Measurements from ENCODE around the gene KCNJ10. TPM values are rescaled to one million over a fixed set of nuclear protein-coding genes. Genes with fewer than 3 reads are reported as not detected.
A peak's percentile ranks its signal among the peaks of the same experiment; 100 is the strongest.

KCNJ10 gene
- total RNA-seq (not detected), polyA plus RNA-seq (1 to 10 TPM in 1 of 3 donors, under 1 TPM in 2; 0.19 to 1.1 (median 0.78) TPM)
- long read RNA-seq, donor 1, result 0 reads
- long read RNA-seq, donor 2, result 0 reads
- long read RNA-seq, donor 3, result 0 reads
- long read RNA-seq, donor 4, result 0 reads
- long read RNA-seq, donor 5, result 0 reads
- long read RNA-seq, donor 6, result 0 reads
- long read RNA-seq, donor 7, result 0 reads
- long read RNA-seq, donor 8, result 0 reads
- long read RNA-seq, donor 9, result 0 reads
- long read RNA-seq, donor 10, result 0 reads

- DNase-seq, result no peak
- H3K4me1 ChIP-seq, result peaks cover 0 to 18% (median 15%) of the 10 kb centered on the region in 4 donors
- H3K4me3 ChIP-seq, result peak within 1 kb of the TSS; percentile 52 to 62 (median 56)
- peaks cover 0 to 42% (median 16%) of the 10 kb centered on the region in 3 donors for H3K27me3 ChIP-seq
- H3K9me3 ChIP-seq, result no peaks in the 10 kb centered on the region
- intact Hi-C loops (cut with DNase I; ENCODE audit: low total_unique reads), result no loop called here
- 10 to 17% (median 11%) methylated on average over 20 to 32 of the region's 32 CpGs for WGBS, 5 donors
- no peaks in the 10 kb centered on the region for H3K36me3 ChIP-seq
- TF ChIP-seq POLR2A (IDR thresholded peaks at IDR 0.05), result no peak
- no peak for TF ChIP-seq EP300 (IDR thresholded peaks at IDR 0.05)
- TF ChIP-seq CTCF (IDR thresholded peaks at IDR 0.05), result no peak
- no peak for TF ChIP-seq POLR2AphosphoS5 (IDR thresholded peaks at IDR 0.05)
- H3K27ac ChIP-seq, result peak within 1 kb of the TSS in 2 of 5 donors; percentile 39 to 49
These were observed at the start of gene KCNJ10 for GRCh38 chr1:160069460-160070231. Gene KCNJ10 (minus strand): TSS chr1:160070160. CDS start chr1:160042532, 27,628 bp downstream.

- peaks cover 0 to 50% (median 20%) of the 10 kb centered on the region in 4 donors for H3K4me1 ChIP-seq
- WGBS, 5 donors, result 81 to 96% (median 91%) methylated on average over 3 of the region's 3 CpGs
- no peak for DNase-seq
- H3K4me3 ChIP-seq, result no peak overlapping the region
- H3K9me3 ChIP-seq, result no peaks in the 10 kb centered on the region
- H3K36me3 ChIP-seq, result peaks cover 0 to 14% (median 4%) of the 10 kb centered on the region in 4 donors
- H3K27me3 ChIP-seq, result peaks cover 0 to 30% (median 15%) of the 10 kb centered on the region in 3 donors
- TF ChIP-seq POLR2A (IDR thresholded peaks at IDR 0.05) (no peak), EP300 (IDR thresholded peaks at IDR 0.05) (no peak), CTCF (IDR thresholded peaks at IDR 0.05) (no peak), POLR2AphosphoS5 (IDR thresholded peaks at IDR 0.05) (no peak)
- no peak overlapping the region for H3K27ac ChIP-seq
- intact Hi-C loops (cut with DNase I; ENCODE audit: low total_unique reads), result loop anchor here (10.0 kb wide), 1 partner anchor 56 kb away; no protein-coding TSS in a partner anchor
These were observed 49.0 kb upstream of the KCNJ10 start for GRCh38 chr1:160118928-160119327.

GRCh38 chr1:160117709-160118183 is 47.8 kb upstream of the KCNJ10 start:
- WGBS, 5 donors, result 28 to 36% (median 31%) methylated on average over 8 of the region's 8 CpGs
- intact Hi-C loops (cut with DNase I; ENCODE audit: low total_unique reads), result loop anchor here (10.0 kb wide), 1 partner anchor 57 kb away; no protein-coding TSS in a partner anchor
- H3K27ac ChIP-seq, result peak overlapping the region in 3 of 5 donors; percentile 37 to 73 (median 73)
- H3K4me1 ChIP-seq, result peaks cover 0 to 56% (median 23%) of the 10 kb centered on the region in 4 donors
- peak; percentile 32 to 84 for DNase-seq
- H3K9me3 ChIP-seq, result no peaks in the 10 kb centered on the region
- TF ChIP-seq POLR2A (IDR thresholded peaks at IDR 0.05) (no peak), EP300 (IDR thresholded peaks at IDR 0.05) (no peak), CTCF (IDR thresholded peaks at IDR 0.05) (no peak), POLR2AphosphoS5 (IDR thresholded peaks at IDR 0.05) (peak in 1 of 3 donors; percentile 51)
- peak overlapping the region in 3 of 4 donors; percentile 31 to 43 (median 41) for H3K4me3 ChIP-seq
- peaks cover 0 to 30% (median 15%) of the 10 kb centered on the region in 3 donors for H3K27me3 ChIP-seq
- H3K36me3 ChIP-seq, result peaks cover 0 to 11% (median 4%) of the 10 kb centered on the region in 4 donors

GRCh38 chr1:160117300-160117699 is 47.3 kb upstream of the KCNJ10 start:
- TF ChIP-seq EP300 (IDR thresholded peaks at IDR 0.05) (no peak), POLR2AphosphoS5 (IDR thresholded peaks at IDR 0.05) (no peak), CTCF (IDR thresholded peaks at IDR 0.05) (no peak), POLR2A (IDR thresholded peaks at IDR 0.05) (no peak)
- H3K27me3 ChIP-seq, result peaks cover 0 to 30% (median 15%) of the 10 kb centered on the region in 3 donors
- peak overlapping the region in 3 of 5 donors; percentile 37 to 73 (median 73) for H3K27ac ChIP-seq
- H3K4me3 ChIP-seq, result peak overlapping the region in 3 of 4 donors; percentile 31 to 43 (median 41)
- WGBS, 5 donors, result 6 to 20% (median 15%) methylated on average over 1 of the region's 1 CpG
- intact Hi-C loops (cut with DNase I; ENCODE audit: low total_unique reads), result loop anchor here (10.0 kb wide), 1 partner anchor 58 kb away; no protein-coding TSS in a partner anchor
- peaks cover 0 to 11% (median 4%) of the 10 kb centered on the region in 4 donors for H3K36me3 ChIP-seq
- no peaks in the 10 kb centered on the region for H3K9me3 ChIP-seq
- H3K4me1 ChIP-seq, result peaks cover 0 to 56% (median 23%) of the 10 kb centered on the region in 4 donors
- DNase-seq, result no peak
